Ovary (tissue), 3 donors: ENCODE measurements around the gene CDSN.

Experiments used
- CTCF ChIP-seq, 3 donors: fragments of 450-650 bp in 2 of 3; fragments of 200-600 bp in 1 of 3; IDR thresholded peaks; one replicate each; pipeline versions ENCODE4 v1.5.1 to v1.8.0; 2016 to 2022; ENCODE audit warnings: antibody characterized with exemption in 3 of 3, mild to moderate bottlenecking in 1 of 3
- POLR2A ChIP-seq: fragments of 450-650 bp; IDR thresholded peaks from one replicate; pipeline ENCODE4 v1.6.1; 2017; ENCODE audit warnings: antibody characterized with exemption, mild to moderate bottlenecking, moderate library complexity
- donor health status: DM: no; HTN: no; CAD: no.

DNA sequence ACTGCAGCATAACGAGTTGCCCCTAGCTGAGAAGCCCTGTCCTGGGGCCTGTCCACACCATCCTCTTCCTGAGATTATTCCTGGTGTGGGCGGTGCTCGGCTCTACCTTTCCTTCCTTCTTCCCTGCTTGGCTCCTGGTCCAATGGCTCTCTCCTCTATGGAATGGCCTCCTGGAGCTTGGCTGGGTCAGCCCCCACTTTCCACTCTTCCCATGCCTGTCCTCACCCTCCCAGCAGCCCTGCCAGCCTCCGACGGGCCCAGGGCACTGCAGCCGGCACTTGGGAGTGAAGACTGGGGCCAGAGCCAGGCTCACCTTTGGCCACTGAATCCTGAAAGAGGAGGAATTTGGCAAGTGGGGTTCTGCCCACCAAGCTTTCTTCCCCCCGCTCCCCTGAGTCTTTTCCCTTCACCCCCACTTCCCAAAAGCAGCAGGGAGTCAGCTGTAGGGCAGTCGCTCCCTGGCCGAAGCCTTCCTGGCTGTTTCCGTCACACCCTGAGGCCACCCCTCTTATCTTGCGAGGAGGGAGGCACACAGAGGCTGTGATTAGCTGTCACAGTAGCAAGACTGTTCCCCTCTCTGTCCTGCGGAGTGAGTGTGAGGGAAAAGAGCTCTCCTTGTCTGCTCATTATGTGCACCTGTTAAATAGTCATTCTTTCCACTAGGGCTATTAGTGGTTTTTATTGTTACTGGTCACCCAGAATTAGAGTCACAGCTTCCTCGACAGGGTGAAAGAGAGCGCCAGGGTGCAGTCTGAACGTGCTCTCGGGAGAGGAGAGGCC lies 6.3 kb upstream of the CDSN start:
- TF ChIP-seq CTCF (IDR thresholded peaks at IDR 0.05) (no peak), POLR2A (no peak)
